PC-3 (cell line): ENCODE results near the gene SSUH2. TPM values are rescaled to one million over a fixed set of nuclear protein-coding genes. Genes with fewer than 3 reads are reported as not detected.
A peak's percentile ranks its signal among the peaks of the same experiment; 100 is the strongest.

Source experiments
- ATAC-seq: fragments of 200-7000 bp; cut with Tn5 transposase; 2 replicates; pipeline ENCODE4 v1.9.1; 2020; ENCODE audit warnings: mild to moderate bottlenecking, moderate library complexity
- BruUV-seq: library from RNA; stranded (reverse); fragments of 400-500 nt; replicated peaks from 2 replicates; lab custom pipeline; 2021; lab: Mats Ljungman, UMichigan
- CTCF ChIA-PET: fragments of 300-600 bp; sonication (Branson Sonifier 250); formaldehyde crosslinking; loops from one replicate; lab custom pipeline; 2022; ENCODE audit warnings: antibody characterized with exemption; lab: Charles Lee
- POLR2A ChIA-PET: fragments of 300-600 bp; sonication (Branson Sonifier 250); formaldehyde crosslinking; loops from one replicate; lab custom pipeline; 2022; ENCODE audit warnings: antibody characterized with exemption; ENCODE audit not compliant: unreplicated experiment; lab: Charles Lee
- DNase-seq: peaks from one replicate; pipeline ENCODE4 v3.0.0-alpha.2; 2015
- H2AFZ ChIP-seq: fragments of 300-600 bp; sonication (generic); 2 replicates; pipeline ENCODE4 v1.6.0; 2016; ENCODE audit warnings: antibody characterized with exemption, low read length
- H3F3A ChIP-seq: fragments of 300-600 bp; sonication (generic); one replicate; pipeline ENCODE4 v1.6.0; 2017; ENCODE audit warnings: antibody characterized with exemption, low read length, control low read depth, mild to moderate bottlenecking; ENCODE audit not compliant: unreplicated experiment
- H3K27ac ChIP-seq: fragments of 300-600 bp; sonication (generic); 2 replicates; pipeline ENCODE4 v1.5.1; 2016; ENCODE audit warnings: mild to moderate bottlenecking, low read length
- H3K27me3 ChIP-seq: fragments of 300-600 bp; sonication (generic); 2 replicates; pipeline ENCODE4 v1.6.1; 2016; ENCODE audit warnings: low read length, mixed read lengths
- H3K36me3 ChIP-seq: fragments of 300-600 bp; sonication (generic); 2 replicates; pipeline ENCODE4 v1.6.1; 2016; ENCODE audit warnings: low read depth, mixed run types, low read length, mixed read lengths
- H3K4me1 ChIP-seq: fragments of 300-600 bp; sonication (generic); 2 replicates; pipeline ENCODE4 v1.5.1; 2016; ENCODE audit warnings: low read length; ENCODE audit not compliant: insufficient read depth
- H3K4me2 ChIP-seq: fragments of 300-600 bp; sonication (generic); 2 replicates; pipeline ENCODE4 v1.6.0; 2016; ENCODE audit warnings: low read length
- H3K4me3 ChIP-seq: fragments of 300-600 bp; sonication (generic); 2 replicates; pipeline ENCODE4 v1.5.1; 2016; ENCODE audit warnings: mild to moderate bottlenecking, low read length, mixed read lengths
- H3K79me2 ChIP-seq: fragments of 300-600 bp; sonication (generic); 2 replicates; pipeline ENCODE4 v1.6.1; 2017; ENCODE audit warnings: low read length, mixed read lengths
- H3K9ac ChIP-seq: fragments of 300-600 bp; sonication (generic); 2 replicates; pipeline ENCODE4 v1.6.0; 2016; ENCODE audit warnings: mild to moderate bottlenecking, low read length
- H3K9me2 ChIP-seq: fragments of 300-600 bp; sonication (generic); replicated peaks from 2 replicates; pipeline ENCODE4 v1.6.1; 2016; ENCODE audit warnings: mixed run types, low read length, mixed read lengths
- H3K9me3 ChIP-seq: fragments of 300-600 bp; sonication (generic); 2 replicates; pipeline ENCODE4 v1.6.1; 2016; ENCODE audit warnings: low read length, mixed read lengths
- H4K20me1 ChIP-seq: fragments of 300-600 bp; sonication (generic); 2 replicates; pipeline ENCODE4 v1.6.1; 2016; ENCODE audit warnings: low read length, mixed read lengths
- CTCF ChIP-seq: fragments of 300-600 bp; sonication (generic); conservative IDR thresholded peaks from 2 replicates; pipeline ENCODE4 v1.5.1; 2017; ENCODE audit warnings: antibody characterized with exemption, low read depth, mild to moderate bottlenecking, low read length
- EZH2 ChIP-seq: fragments of 300-600 bp; sonication (generic); IDR thresholded peaks from one replicate; pipeline ENCODE4 v1.6.1; 2017; ENCODE audit warnings: antibody characterized with exemption, mild to moderate bottlenecking, low read length; ENCODE audit not compliant: unreplicated experiment
- EZH2phosphoT487 ChIP-seq: fragments of 300-600 bp; sonication (generic); IDR thresholded peaks from 2 replicates; pipeline ENCODE4 v1.6.1; 2018; ENCODE audit warnings: mild to moderate bottlenecking, antibody characterized with exemption, low read length, borderline replicate concordance
- intact Hi-C: fragments of 100-400 bp; cut with micrococcal nuclease; formaldehyde crosslinking; loops from 2 replicates; pipeline ENCODE4 v1.9.0; 2023
- total RNA-seq: library from RNA; depleted of rRNA; stranded (reverse); fragments of >200 nt; gene quantifications from 2 replicates; pipeline ENCODE4 v1.2.3, GENCODE V29; 2014

SSUH2 gene
- total RNA-seq, 1 experiment from 2014 or later: 0.44 TPM

GRCh38 chr3:8645712-8646111 is 1.1 kb upstream of the SSUH2 start:
- no peaks in the 10 kb centered on the region for H3K36me3 ChIP-seq
- H3K4me1 ChIP-seq: peaks cover 11% of the 10 kb centered on the region
- BruUV-seq: no TSS peak
- no peak overlapping the region for H3K9ac ChIP-seq
- H3F3A ChIP-seq: no peaks in the 10 kb centered on the region
- no peaks in the 10 kb centered on the region for H3K27me3 ChIP-seq
- H3K9me2 ChIP-seq: no peaks in the 10 kb centered on the region
- ChIA-PET POLR2A (no interaction called here), CTCF (interaction anchor here (0.6 kb wide), 1 partner anchor 15 kb away, joined by 3 read pairs; no protein-coding TSS in a partner anchor)
- no peak overlapping the region for H3K27ac ChIP-seq
- H2AFZ ChIP-seq: no peak overlapping the region
- DNase-seq (peak; percentile 62), ATAC-seq (peak; percentile 86)
- H3K79me2 ChIP-seq: no peaks in the 10 kb centered on the region
- H4K20me1 ChIP-seq: no peaks in the 10 kb centered on the region
- intact Hi-C loops: no loop called here
- H3K4me2 ChIP-seq: peak overlapping the region; percentile 13; the same call in 1 of the 2 replicates
- H3K4me3 ChIP-seq: no peak overlapping the region
- H3K9me3 ChIP-seq: no peaks in the 10 kb centered on the region
- no peak for TF ChIP-seq CTCF
- TF ChIP-seq EZH2: no peak
- TF ChIP-seq EZH2phosphoT487: no peak

GRCh38 chr3:8643693-8644365 is 769 bp downstream of the SSUH2 start:
- Histone ChIP-seq H3K4me1 (peaks cover 21% of the 10 kb centered on the region), H3K9me3 (no peaks in the 10 kb centered on the region), H3K4me3 (no peak overlapping the region), H3F3A (no peaks in the 10 kb centered on the region), H3K9me2 (no peaks in the 10 kb centered on the region), H3K27ac (no peak overlapping the region), H2AFZ (no peak overlapping the region), H4K20me1 (no peaks in the 10 kb centered on the region), H3K27me3 (no peaks in the 10 kb centered on the region), H3K79me2 (no peaks in the 10 kb centered on the region), H3K4me2 (no peak overlapping the region), H3K36me3 (no peaks in the 10 kb centered on the region), H3K9ac (no peak overlapping the region)
- ChIA-PET POLR2A (no interaction called here), CTCF (no interaction called here)
- ATAC-seq (no peak), DNase-seq (no peak)
- TF ChIP-seq CTCF: no peak
- TF ChIP-seq EZH2phosphoT487: no peak
- no peak for TF ChIP-seq EZH2
- BruUV-seq: no TSS peak
- intact Hi-C loops: no loop called here

- Histone ChIP-seq H3K9me3 (no peaks in the 10 kb centered on the region), H3K9me2 (no peaks in the 10 kb centered on the region), H3K79me2 (no peaks in the 10 kb centered on the region), H4K20me1 (no peaks in the 10 kb centered on the region), H3K36me3 (no peaks in the 10 kb centered on the region), H3F3A (no peaks in the 10 kb centered on the region), H3K4me1 (peaks cover 21% of the 10 kb centered on the region), H3K27ac (no peak overlapping the region), H3K4me3 (no peak overlapping the region), H3K27me3 (no peaks in the 10 kb centered on the region), H3K4me2 (no peak overlapping the region), H2AFZ (no peak overlapping the region), H3K9ac (no peak overlapping the region)
- intact Hi-C loops: no loop called here
- CTCF ChIA-PET: no interaction called here
- BruUV-seq: no TSS peak
- no peak for DNase-seq
- no peak for TF ChIP-seq EZH2phosphoT487
- no peak for TF ChIP-seq CTCF
- no peak for TF ChIP-seq EZH2
- no peak for ATAC-seq
- POLR2A ChIA-PET: no interaction called here
Observed at GRCh38 chr3:8642001-8642400, 2.6 kb downstream of the SSUH2 start.
